ENCODE data around the gene WSB1.

WSB1 gene

DNA sequence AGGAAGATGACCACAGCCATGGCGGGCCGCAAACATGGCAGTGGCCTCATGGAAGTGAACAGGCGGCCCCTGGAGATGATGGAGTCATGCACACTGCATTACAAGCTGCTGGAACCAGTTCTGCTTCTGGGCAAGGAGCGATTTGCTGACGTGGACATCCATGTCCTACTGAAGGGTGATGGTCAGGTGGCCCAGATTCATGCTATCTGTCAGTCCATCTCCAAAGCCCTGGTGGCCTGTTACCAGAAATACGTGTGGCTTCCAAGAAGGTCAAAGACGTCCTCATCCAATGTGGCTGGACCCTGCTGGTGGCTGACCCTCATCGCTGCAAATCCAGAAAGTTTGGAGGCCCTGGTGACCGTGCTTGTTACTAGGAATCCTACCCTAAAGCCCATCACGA lies 13.4 kb upstream of the WSB1 start:
- H3K4me3 ChIP-seq (ENCODE audit: low read length) = no peak overlapping the region
- no peak for TF ChIP-seq CTCF (IDR thresholded peaks at IDR 0.05; ENCODE audit: insufficient read depth, low read depth, low read length, missing control alignments)
- DNase-seq (ENCODE audit: low read depth) = no peak

DNA sequence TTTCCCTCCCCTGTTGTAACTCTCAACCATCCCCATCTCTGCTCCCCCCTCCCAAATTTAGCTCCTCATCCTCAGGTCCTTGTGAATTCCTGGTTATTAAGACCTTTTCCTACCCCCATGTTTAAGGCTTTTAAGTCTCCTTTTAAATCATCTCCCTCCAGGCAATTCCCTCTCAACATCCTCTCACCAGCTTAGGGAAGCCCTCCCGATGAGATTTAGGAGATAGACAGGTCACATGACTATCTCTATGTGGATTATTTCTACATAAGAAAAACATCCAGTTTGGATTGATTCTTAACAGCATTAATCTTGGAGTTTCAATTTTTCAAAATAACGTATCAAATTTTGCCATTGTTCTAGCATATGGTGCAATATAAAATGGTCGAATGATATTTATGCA lies 12.5 kb upstream of the WSB1 start:
- H3K4me3 ChIP-seq (ENCODE audit: low read length) = no peak overlapping the region
- no peak for DNase-seq (ENCODE audit: low read depth)
- TF ChIP-seq CTCF (IDR thresholded peaks at IDR 0.05; ENCODE audit: insufficient read depth, low read depth, low read length, missing control alignments) = no peak

- H3K4me3 ChIP-seq (ENCODE audit: low read length) = no peak overlapping the region
- TF ChIP-seq CTCF (IDR thresholded peaks at IDR 0.05; ENCODE audit: insufficient read depth, low read depth, low read length, missing control alignments) = no peak
- no peak for DNase-seq (ENCODE audit: low read depth)
These were observed 11.8 kb upstream of the WSB1 start for GRCh38 chr17:27282054-27282551.

DNA sequence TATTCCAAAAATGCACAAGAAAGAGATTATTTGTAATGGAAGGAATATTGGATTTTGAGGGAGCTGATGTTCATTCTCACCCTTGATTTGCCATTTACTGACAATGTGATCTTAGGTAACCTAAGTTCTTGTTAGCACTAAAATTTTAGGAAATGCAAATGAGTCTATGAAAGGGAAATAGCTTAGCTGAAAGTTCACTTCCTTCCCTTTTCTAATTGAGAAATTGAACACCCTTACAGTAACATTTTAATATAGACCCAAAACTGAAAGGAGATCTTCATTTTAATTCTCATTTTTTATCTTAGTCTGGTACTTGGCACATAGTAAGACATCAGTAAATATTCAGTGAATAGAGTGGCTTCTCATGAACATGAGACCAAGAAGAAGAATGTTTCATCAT lies 10.9 kb upstream of the WSB1 start:
- no peak for DNase-seq (ENCODE audit: low read depth)
- no peak for TF ChIP-seq CTCF (IDR thresholded peaks at IDR 0.05; ENCODE audit: insufficient read depth, low read depth, low read length, missing control alignments)
- no peak overlapping the region for H3K4me3 ChIP-seq (ENCODE audit: low read length)

DNA sequence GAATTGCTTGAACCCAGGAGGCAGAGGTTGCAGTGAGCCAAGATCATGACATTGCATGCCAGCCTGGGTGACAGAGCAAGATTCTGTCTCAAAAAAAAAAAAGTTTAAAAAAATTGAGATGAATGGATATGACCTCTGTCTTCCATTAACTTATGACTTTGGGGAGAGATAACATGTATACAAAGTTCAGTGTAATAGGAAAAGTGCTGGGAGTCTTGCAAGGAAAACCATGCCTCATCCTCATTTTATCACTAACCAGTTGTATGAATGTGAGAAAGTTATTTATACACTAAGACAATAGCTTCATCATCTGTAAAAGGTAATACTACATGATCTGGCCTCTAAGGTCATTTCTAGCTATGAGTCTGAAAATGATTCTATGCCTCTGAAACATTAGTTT lies 10.2 kb upstream of the WSB1 start:
- TF ChIP-seq CTCF (IDR thresholded peaks at IDR 0.05; ENCODE audit: insufficient read depth, low read depth, low read length, missing control alignments) = no peak
- DNase-seq (ENCODE audit: low read depth) = no peak
- no peak overlapping the region for H3K4me3 ChIP-seq (ENCODE audit: low read length)

- TF ChIP-seq CTCF (IDR thresholded peaks at IDR 0.05; ENCODE audit: insufficient read depth, low read depth, low read length, missing control alignments) = no peak
- no peak for DNase-seq (ENCODE audit: low read depth)
- H3K4me3 ChIP-seq (ENCODE audit: low read length) = no peak overlapping the region
These were observed 9.0 kb upstream of the WSB1 start for GRCh38 chr17:27284811-27285415.

- TF ChIP-seq CTCF (IDR thresholded peaks at IDR 0.05; ENCODE audit: insufficient read depth, low read depth, low read length, missing control alignments) = no peak
- DNase-seq (ENCODE audit: low read depth) = no peak
- no peak overlapping the region for H3K4me3 ChIP-seq (ENCODE audit: low read length)
These were observed 8.4 kb upstream of the WSB1 start for GRCh38 chr17:27285516-27285915.

Data from epithelial cell of esophagus (primary cell).